Activated naive CD4-positive, alpha-beta T cell (primary cell): Measurements from ENCODE around the gene FAM174B.

ENCODE experiments used
- DNase-seq, 4 experiments: peaks; one replicate each; lab custom pipeline; 2025; lab: John Stamatoyannopoulos, UW

Gene FAM174B

GRCh38 chr15:92655178-92655995 is at the start of gene FAM174B:
TSS of gene FAM174B (minus strand) at chr15:92655775.
- DNase-seq = peak in 1 of 4 experiments; percentile 22

DNA sequence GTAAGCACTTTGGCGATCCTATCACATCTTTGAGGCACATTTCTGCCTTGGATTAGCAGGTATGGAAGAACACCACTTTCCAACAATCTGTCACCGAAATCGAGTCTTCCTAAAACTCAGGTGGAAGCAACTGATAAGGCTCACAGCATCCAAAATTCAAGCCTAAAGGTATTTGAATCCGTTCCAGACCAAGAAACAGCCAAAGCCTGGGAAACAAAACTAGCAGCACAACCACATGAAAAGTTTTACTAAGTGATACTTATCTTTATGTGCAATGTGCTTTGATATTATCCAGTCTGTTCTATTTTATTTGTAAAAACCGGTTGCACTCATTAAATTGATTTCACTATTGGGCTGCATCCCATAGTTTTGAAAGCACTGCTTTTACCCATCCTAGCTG is 40.5 kb upstream of the FAM174B start:
- no peak for DNase-seq

- DNase-seq = peak in 1 of 4 experiments; percentile 1
Measured at GRCh38 chr15:92693691-92694331, 38.2 kb upstream of the FAM174B start.

- no peak for DNase-seq
Measured at GRCh38 chr15:92690395-92690794, 34.8 kb upstream of the FAM174B start.

- DNase-seq = no peak
Measured at GRCh38 chr15:92687746-92688145, 32.2 kb upstream of the FAM174B start.

DNA sequence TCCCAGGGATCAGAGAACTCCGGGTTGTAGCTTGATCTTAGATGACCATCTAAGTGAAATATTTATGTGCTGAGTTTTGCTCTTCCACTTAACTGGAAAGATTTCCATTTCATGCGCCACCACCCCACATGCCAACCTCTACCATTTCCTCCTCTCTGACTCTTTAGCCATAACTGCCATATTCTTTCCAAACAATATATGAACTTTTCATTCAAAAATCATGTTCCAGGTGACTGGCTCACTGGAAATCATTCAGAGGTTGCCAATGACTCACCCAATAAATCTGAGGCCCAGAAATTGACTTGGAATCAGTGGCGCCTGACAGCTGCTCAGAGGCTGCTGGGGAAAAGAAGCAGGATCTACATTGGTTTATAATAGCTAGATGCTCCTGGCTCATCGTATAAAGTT is 31.6 kb upstream of the FAM174B start:
- DNase-seq = no peak

GRCh38 chr15:92683511-92683834 is 27.9 kb upstream of the FAM174B start:
- no peak for DNase-seq

DNA sequence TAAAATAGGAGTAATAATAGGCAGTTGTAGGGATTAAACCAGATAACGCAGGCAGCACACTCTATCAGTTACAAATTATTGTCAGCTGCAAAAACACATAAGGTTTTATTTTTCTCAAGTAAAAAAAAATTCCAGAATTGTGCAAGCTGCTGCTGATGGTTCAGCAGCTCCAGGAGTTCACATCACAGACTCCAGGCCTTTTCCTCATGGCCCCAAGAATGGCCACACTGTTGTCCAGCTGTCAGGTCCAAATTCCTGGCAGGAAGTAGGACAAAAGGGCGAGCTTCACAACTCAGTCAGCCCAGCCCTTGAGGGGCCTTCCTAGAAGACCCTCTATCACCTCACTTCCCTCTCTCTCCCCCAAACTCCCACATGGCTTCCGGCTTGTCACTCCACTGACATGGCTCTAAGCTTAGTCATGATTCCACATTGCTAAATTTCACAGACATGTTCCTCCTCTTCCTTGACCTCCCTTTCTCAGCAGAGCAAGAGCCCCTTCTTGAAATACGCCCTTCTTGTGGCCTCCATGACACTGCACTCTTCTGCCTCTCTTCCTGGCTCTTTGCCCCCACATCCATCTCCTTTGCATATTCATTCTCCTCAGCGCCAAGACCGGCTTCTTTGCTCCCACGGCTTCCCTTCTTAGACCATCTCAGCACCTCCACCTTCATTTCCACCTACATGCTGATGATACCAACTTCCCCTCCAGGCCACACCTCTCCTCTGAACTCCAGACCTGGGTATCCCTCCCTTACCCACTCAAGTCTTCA is 27.4 kb upstream of the FAM174B start:
- no peak for DNase-seq

DNA sequence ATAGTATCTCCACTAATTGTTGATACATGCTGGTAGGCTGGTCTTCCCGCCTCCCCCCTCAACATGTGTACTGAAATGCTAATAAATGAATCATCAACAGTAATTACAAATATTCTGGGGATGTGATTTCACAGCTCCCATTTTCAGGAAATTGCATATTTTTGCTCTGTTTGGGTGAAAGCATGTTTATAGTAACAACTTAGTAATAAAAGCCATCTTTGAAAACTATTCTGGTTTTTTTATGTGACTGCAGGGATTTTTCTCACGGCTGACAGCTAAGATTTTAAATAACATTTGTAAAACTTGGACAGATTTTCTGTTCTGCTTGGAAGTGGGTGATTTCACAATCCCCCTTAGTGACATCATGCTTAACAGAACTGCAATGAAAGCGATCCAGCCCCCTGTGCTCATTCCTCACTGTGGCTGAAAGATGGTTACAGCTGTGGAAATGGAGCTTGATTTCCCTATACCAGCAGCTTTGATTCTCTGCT is 25.6 kb upstream of the FAM174B start:
- no peak for DNase-seq

DNA sequence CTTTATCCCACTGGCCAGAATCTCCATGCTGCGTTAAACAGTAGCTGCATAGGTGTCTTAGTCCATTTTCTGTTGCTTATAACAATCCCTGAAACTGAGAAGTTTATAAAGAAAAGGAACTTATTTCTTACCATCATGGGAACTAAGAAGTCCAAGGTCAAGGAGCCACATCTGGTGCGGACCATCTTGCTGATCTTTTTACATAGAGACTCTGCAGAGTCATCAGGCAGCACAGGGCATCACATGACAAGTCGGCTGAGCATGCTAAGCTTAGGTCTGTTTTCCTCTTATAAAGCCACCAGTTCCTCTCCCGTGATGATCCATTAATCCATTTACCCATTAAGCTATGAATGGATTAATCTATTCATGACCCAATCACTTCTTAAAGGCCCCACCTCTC is 22.4 kb upstream of the FAM174B start:
- no peak for DNase-seq

DNA sequence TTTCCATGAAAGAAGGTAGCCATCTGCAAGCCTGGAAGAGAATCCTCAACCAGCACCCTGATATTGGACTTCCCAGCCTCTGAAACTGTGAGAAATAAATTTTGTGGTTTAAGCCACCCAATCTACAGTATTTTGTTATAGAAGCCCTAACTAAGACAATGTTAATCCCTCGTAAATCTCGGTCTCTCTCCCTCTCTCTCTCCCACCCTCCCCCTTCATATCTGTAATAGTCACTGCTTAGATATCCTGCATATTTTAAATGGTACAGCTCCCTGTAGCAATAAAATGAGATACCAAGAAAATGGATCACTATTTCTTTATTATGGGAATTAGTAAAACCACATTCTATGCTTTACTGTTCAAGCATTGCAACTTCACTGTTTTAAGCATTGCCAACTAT is 21.0 kb upstream of the FAM174B start:
- no peak for DNase-seq

GRCh38 chr15:92675485-92675884 is 19.9 kb upstream of the FAM174B start:
- no peak for DNase-seq

- DNase-seq = no peak
Measured at GRCh38 chr15:92674347-92674746, 18.8 kb upstream of the FAM174B start.

DNA sequence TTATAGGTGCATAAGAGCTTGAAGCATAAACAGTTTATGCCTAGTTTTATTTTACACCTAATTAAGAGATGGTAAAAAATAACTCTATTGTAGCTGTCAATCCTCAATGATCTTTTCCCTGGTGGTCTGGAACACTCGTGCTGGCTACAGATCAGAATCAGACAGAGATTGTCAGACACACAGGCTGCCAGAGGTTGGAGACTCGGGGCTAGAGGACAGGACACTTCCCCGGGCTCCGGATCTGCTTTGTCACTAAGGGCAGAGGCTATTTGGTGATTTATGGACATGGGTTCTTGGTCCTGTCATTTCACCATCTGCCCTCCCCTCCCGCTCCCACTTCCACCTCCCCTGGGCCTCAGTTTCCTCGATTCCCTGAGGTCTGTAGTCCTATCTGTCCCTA is 16.5 kb upstream of the FAM174B start:
- no peak for DNase-seq

GRCh38 chr15:92671406-92671805 is 15.8 kb upstream of the FAM174B start:
- no peak for DNase-seq

GRCh38 chr15:92670621-92671020 is 15.0 kb upstream of the FAM174B start:
- DNase-seq = no peak

- no peak for DNase-seq
Measured at GRCh38 chr15:92669432-92669831, 13.9 kb upstream of the FAM174B start.

DNA sequence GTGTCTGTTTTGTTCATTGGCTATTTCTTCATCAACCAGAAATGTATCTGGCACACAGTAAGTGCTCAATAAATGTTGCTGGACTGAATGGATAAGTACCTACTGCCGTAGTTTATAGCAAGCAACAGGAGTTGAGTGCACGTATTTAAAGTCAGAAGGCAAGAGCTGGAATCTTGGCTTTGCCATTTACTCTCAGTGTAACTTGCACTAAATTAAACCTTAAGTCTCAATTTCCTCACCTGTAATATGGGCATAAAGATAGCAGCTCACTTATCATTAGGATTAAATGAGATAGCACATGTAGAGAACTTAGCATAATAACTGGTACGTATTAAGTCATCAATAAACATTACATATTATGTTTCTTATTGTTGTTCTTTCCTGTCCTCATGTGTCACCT is 13.0 kb upstream of the FAM174B start:
- no peak for DNase-seq

DNA sequence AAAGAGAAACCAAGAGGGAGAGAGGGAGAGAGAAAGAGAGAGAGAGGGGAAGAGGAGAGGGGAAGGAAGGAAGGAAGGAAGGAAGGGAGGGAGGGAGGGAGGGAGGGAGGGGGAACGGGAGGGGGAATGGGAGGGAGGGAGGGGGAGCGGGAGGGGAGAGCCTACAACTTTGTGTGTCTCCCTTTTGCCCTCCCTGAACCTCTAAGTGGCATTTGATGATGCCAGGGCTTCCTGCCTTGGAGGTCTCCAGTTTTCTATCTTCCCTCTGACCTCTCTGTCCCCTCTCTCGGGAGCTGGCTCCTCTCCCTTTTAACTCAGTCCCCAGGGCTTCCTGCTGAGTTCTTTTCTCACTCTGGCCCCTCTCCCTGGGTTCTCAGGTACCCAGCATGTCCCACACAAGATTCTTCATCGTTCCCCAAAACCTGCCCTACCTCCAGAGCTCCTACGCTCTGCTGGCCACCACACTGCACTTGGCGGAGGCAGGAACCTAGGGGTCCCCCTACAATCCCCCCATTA is 12.5 kb upstream of the FAM174B start:
- no peak for DNase-seq

DNA sequence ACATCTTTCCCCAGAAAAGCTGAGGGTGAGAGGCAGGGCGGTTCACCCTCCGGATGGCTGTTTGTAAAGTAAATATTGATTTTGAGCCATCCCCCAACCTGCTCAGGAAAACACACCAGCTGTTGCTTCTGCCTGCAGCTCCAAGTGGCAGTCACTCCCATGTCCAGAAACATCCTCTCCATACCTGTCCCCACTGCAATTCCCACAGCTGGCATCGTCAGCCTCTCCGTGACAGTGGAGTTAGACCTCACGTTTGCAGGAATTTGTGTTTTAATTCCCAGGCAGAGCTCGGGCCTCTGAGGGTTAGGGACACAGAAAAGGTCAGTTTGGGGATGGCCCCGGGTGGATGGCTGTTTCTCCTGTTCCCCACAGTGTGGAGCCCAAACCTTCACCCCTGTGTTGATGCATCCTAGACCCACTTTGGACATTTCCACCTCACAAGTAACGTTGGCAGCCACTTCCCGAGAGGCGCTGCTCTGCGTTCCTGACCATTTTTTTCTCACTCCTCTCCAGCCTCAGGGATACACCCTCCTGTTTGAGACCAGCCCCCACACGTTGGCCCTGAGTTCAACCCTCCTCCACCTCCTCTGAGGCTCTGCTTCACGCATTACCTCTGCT is 11.8 kb upstream of the FAM174B start:
- DNase-seq = no peak

DNA sequence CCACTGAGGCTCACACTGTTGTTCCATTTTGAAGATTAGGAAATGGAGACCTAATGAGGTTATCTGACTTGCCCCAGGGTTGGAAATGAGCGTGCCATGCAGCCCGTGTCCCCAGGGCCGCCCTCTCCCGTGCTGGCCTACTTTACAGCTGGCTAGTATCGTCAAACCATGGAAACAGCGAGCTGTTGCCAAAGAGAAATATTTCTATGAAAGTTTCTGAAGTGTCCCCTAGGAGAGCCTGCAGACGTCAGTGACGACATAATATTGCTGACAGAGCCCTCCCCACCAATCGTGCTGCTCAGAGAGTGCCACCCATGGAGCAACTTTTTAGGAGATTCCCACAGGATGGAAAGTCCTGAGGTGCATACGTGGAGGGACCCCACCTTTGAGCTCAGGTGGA is 11.2 kb upstream of the FAM174B start:
- no peak for DNase-seq

- DNase-seq = no peak
Measured at GRCh38 chr15:92665100-92665555, 9.6 kb upstream of the FAM174B start.
